ENCODE measurements around the gene ATG14. TPM values are rescaled to one million over a fixed set of nuclear protein-coding genes. Genes with fewer than 3 reads are reported as not detected.

Gene ATG14
- total RNA-seq, 2 donors from 2014 or later, result 5.4 to 7.2 TPM

DNA sequence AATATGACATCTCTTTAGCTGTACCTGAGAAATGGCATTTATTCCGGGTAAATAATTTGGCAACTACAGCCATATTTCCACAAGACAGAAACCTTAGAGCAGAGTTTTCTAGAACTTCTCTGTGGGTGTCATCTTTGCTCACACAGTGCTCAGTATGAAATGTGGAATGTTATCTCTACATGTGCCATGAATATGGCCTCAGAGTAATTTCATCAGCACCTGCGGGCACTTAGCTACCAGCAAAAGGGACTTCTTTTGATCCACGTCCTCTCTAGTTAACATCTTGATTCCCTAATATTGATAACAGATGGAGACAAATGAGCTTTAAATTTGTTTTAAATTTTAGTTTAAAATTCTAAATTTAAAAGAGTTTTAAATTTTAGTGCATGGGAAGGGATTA is 2.9 kb upstream of the ATG14 start:
- no peak overlapping the region for H3K27ac ChIP-seq
- no peak for DNase-seq
- intact Hi-C loops (cut with DNase I), result loop anchor here (10.0 kb wide), 1 partner anchor 50 kb away; no protein-coding TSS in a partner anchor

DNA sequence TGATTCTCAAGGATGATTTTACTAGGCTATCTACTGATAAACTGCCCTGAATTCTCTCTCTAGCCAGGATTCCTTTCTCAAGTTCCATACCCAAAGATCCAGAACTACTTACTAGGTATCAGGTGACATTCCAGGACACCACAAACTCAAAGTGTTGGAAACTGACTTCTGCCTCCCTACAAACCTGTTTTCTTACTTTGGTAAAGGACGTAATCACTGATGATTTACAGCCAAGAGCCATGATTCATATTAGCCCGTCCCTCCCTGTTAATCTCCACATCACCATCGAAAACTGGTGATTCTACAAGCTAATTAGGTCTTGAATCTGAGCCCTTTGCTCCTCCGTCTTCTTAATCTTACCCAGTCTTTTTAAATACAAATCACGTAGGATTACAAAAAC is 1.0 kb upstream of the ATG14 start:
- intact Hi-C loops (cut with DNase I), result loop anchor here (10.0 kb wide), 1 partner anchor 48 kb away; no protein-coding TSS in a partner anchor
- H3K4me1 ChIP-seq, result peaks cover 7% of the 10 kb centered on the region
- no peaks in the 10 kb centered on the region for H3K36me3 ChIP-seq
- H3K27ac ChIP-seq, result no peak overlapping the region
- TF ChIP-seq, protein P1, sequence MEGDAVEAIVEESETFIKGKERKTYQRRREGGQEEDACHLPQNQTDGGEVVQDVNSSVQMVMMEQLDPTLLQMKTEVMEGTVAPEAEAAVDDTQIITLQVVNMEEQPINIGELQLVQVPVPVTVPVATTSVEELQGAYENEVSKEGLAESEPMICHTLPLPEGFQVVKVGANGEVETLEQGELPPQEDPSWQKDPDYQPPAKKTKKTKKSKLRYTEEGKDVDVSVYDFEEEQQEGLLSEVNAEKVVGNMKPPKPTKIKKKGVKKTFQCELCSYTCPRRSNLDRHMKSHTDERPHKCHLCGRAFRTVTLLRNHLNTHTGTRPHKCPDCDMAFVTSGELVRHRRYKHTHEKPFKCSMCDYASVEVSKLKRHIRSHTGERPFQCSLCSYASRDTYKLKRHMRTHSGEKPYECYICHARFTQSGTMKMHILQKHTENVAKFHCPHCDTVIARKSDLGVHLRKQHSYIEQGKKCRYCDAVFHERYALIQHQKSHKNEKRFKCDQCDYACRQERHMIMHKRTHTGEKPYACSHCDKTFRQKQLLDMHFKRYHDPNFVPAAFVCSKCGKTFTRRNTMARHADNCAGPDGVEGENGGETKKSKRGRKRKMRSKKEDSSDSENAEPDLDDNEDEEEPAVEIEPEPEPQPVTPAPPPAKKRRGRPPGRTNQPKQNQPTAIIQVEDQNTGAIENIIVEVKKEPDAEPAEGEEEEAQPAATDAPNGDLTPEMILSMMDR (IDR thresholded peaks at IDR 0.05), result no peak
- H3K9ac ChIP-seq (ENCODE audit: low read depth in 2 of 2, low read length in 2 of 2), result no peak overlapping the region
- H3K9me3 ChIP-seq, result no peaks in the 10 kb centered on the region
- H3K4me3 ChIP-seq, result no peak overlapping the region
- DNase-seq, result no peak
- no peaks in the 10 kb centered on the region for H3K27me3 ChIP-seq

More for the DNA sequence above, 2.9 kb upstream of the ATG14 start:
- Histone ChIP-seq H3K4me1 (peaks cover 7% of the 10 kb centered on the region), H3K9ac (ENCODE audit: low read depth in 2 of 2, low read length in 2 of 2) (no peak overlapping the region), H3K36me3 (no peaks in the 10 kb centered on the region), H3K4me3 (no peak overlapping the region), H3K27me3 (no peaks in the 10 kb centered on the region), H3K9me3 (no peaks in the 10 kb centered on the region)
- TF ChIP-seq, protein P1 (IDR thresholded peaks at IDR 0.05), result no peak

DNA sequence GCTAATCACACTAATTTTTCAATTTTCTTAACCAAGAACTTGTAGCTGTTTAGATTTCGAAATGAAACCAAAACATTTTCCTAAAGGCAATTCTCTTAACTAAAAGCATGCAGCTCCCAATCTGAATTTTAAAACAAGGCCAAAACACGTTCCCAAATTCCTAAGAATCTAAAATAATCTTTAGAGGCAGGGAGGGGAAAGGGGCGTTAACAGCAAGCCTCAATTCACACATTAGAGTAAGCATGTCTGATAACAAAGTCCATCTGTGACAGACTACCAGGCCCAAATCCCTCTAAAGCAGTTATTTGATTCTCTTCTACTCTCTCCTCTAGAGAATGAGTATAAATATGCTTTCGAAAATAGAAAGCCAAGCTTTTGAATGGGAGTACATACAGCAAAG is 754 bp downstream of the ATG14 start:
- H3K4me1 ChIP-seq, result peaks cover 7% of the 10 kb centered on the region
- H3K9ac ChIP-seq (ENCODE audit: low read depth in 2 of 2, low read length in 2 of 2), result peak overlapping the region; percentile 84 to 91
- no peaks in the 10 kb centered on the region for H3K27me3 ChIP-seq
- intact Hi-C loops (cut with DNase I), result loop anchor here (10.0 kb wide), 1 partner anchor 46 kb away; no protein-coding TSS in a partner anchor
- no peaks in the 10 kb centered on the region for H3K9me3 ChIP-seq
- H3K36me3 ChIP-seq, result no peaks in the 10 kb centered on the region
- H3K27ac ChIP-seq, result no peak overlapping the region
- H3K4me3 ChIP-seq, result peak overlapping the region; percentile 88
- TF ChIP-seq, protein P1 (IDR thresholded peaks at IDR 0.05), result no peak
- no peak for DNase-seq

DNA sequence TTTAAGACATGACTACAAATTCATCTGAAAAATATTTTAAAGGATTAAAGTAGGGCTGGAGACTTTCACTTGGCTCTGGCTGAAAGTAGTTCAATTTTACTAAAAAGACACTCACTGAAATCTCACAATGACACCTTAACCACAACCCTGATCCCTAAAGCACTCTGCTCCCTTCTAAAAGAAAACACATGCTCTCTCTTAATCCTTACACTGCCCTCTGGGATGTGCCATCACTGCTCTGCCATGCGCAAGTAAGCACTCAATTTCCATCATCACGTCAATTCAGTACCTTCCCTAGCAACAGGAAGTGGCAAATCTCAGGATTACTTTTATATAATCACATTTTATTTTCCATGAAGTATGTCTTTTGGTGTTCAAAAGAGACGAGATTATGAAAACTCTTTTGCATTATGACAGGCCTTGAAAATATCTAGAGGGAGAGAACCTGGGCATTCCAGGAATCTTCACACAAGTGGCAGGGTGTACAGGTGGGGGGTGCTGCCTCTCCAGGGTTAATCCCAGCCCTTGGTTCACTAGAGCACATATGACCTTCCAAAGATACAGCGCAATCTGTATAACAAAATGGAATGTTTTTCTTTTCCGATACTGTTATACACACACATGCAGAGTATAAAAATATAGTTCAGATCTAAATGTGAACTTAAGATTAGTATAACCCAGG is 7.3 kb downstream of the ATG14 start:
- Histone ChIP-seq H3K4me3 (no peak overlapping the region), H3K27ac (no peak overlapping the region), H3K36me3 (no peaks in the 10 kb centered on the region), H3K27me3 (no peaks in the 10 kb centered on the region), H3K9ac (ENCODE audit: low read depth in 2 of 2, low read length in 2 of 2) (no peak overlapping the region), H3K9me3 (no peaks in the 10 kb centered on the region), H3K4me1 (no peaks in the 10 kb centered on the region)
- intact Hi-C loops (cut with DNase I), result no loop called here
- DNase-seq, result no peak
- TF ChIP-seq, protein P1 (IDR thresholded peaks at IDR 0.05), result no peak

DNA sequence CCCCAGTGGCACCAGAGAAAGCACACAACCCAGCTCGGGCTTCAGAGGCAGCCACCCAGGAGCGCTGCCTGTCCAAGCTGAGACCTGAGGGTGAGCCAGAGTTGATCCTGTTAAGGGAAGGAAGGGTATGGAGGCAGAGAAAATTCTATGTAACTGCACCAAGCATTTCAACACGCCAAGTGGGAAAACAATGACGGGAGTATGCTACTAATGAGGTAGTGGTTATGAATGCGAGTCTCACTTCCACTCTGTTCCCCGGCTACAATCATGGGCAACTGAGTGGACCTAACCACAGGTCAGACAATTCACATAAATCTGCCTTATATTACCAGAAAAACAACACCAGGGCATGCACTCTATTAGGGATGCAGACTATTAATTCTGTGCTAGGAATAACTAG is 9.9 kb downstream of the ATG14 start:
- no peak overlapping the region for H3K9ac ChIP-seq (ENCODE audit: low read depth in 2 of 2, low read length in 2 of 2)
- H3K4me3 ChIP-seq, result no peak overlapping the region
- no peaks in the 10 kb centered on the region for H3K27me3 ChIP-seq
- H3K36me3 ChIP-seq, result no peaks in the 10 kb centered on the region
- no peaks in the 10 kb centered on the region for H3K4me1 ChIP-seq
- TF ChIP-seq, protein P1 (IDR thresholded peaks at IDR 0.05), result no peak
- no peaks in the 10 kb centered on the region for H3K9me3 ChIP-seq
- intact Hi-C loops (cut with DNase I), result no loop called here
- no peak overlapping the region for H3K27ac ChIP-seq
- DNase-seq, result no peak

All from colonic mucosa (tissue), 4 donors.